ENCODE results near the gene CHRNA1. TPM values are rescaled to one million over a fixed set of nuclear protein-coding genes. Genes with fewer than 3 reads are reported as not detected.

Gene CHRNA1
- polyA plus RNA-seq, 1 donor, result 158 TPM

DNA sequence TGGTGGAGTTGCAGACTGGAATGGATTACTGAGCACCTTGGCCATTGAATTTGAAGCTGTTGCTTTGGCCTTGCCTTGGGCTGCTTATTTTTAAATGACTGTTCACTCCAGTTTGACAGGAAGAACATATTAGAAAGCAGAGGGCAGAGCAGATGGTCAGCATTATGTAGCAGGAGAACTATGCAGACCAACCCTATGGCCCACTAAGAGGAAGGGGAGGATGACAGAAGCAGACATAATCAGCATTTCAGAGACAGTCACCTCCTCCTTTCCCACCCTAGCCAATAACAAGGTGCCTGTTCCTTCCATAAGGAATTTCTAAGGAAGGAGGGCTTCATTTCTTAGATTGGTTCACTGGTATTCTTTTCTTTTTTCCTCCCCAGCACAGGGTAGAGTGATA, 2.4 kb downstream of the CHRNA1 start:
- DNase-seq (ENCODE audit: low read depth), result no peak

GRCh38 chr2:174760845-174761473, 3.3 kb downstream of the CHRNA1 start:
- DNase-seq (ENCODE audit: low read depth), result no peak

GRCh38 chr2:174759381-174760065, 4.7 kb downstream of the CHRNA1 start:
- no peak for DNase-seq (ENCODE audit: low read depth)

GRCh38 chr2:174756743-174757142, 7.5 kb downstream of the CHRNA1 start:
- no peak for DNase-seq (ENCODE audit: low read depth)

- no peak for DNase-seq (ENCODE audit: low read depth)
Measured at GRCh38 chr2:174753038-174753633, 11.1 kb downstream of the CHRNA1 start.

- no peak for DNase-seq (ENCODE audit: low read depth)
Measured at GRCh38 chr2:174752403-174753037, 11.8 kb downstream of the CHRNA1 start.

DNA sequence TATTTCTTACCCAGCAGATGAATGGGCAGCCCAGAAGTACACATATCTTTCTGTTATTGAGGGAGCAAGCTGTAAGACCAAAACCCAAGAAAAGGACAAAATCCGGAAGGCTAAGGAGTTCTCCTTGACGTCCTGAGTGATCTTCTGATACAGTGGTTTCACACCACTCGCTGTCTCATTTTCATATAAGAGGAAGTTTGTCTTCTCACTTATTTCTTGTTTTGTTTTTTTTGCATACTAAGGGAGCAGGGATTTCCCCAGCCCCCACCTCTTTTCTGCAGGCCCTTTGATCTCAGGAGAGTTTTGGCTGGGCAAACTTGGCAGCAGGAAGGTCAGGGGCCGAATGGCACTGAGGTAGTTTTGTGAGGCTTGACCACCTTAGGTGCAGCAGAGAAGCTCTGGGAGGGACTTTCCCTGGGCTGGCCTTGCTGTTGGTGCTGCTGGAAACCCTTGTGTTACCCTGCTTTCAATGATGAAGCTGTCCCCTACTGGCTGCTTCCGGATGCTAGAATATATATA, 13.3 kb downstream of the CHRNA1 start:
- no peak for DNase-seq (ENCODE audit: low read depth)

DNA sequence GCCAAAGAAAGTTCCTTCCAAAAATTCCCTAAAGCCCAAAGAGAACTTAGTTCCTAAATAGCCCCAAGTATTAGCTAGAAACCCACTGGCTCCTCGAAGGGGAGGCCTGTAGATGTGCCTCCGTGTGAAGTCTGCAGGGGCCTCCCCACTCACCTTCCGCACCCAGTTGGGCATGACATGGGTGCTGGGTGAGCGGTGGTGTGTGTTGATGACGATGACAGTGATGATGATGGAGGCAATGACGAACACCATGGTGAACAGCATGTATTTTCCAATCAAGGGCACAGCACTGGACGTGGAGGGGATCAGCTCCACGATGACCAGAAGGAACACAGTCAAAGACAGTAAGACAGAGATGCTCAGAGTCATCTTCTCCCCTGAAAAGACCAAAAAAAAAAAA, 14.5 kb downstream of the CHRNA1 start:
- DNase-seq (ENCODE audit: low read depth), result no peak

DNA sequence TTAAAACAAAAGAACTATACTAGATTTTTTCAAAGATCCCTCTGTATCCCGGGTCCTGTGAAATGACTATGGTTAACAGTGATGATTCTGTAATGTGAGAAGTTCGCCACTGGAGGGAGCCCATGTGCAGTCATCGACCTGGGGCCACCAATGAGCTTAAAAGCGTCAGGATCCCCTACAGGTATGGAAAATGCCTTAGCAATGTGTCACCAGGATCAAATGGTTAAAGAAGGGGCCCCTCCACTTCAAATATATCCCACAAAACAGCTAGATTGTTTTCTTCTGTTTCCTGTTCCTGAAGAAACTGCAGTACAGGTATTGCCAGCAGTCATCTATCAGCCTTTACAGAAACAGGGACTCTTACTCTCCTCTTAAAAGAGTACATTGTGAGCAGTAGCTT, 15.3 kb downstream of the CHRNA1 start:
- no peak for DNase-seq (ENCODE audit: low read depth)

GRCh38 chr2:174745142-174745541, 19.1 kb downstream of the CHRNA1 start:
- DNase-seq (ENCODE audit: low read depth), result no peak

- no peak for DNase-seq (ENCODE audit: low read depth)
Measured at GRCh38 chr2:174744111-174744510, 20.2 kb downstream of the CHRNA1 start.

GRCh38 chr2:174740721-174741120, 23.6 kb downstream of the CHRNA1 start:
- DNase-seq (ENCODE audit: low read depth), result no peak

DNA sequence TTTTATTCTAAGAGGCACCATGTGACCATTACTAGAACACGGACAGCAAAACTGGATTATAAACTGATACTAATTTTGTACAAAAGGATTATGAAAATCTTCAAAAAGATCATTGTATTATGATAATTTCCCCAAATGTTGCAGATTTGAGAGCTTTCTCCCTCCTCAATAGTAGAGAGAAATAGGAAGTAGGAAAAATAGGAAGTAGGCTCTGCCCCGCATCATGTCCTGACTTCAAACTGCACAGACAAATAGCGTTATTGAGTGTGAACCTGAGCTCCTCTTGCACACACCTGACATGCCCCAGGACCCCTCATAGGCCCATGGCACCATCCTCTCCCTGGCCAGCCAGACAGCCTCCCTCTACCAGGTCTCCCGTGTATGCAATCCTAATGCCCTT, 25.4 kb downstream of the CHRNA1 start:
- DNase-seq (ENCODE audit: low read depth), result no peak

DNA sequence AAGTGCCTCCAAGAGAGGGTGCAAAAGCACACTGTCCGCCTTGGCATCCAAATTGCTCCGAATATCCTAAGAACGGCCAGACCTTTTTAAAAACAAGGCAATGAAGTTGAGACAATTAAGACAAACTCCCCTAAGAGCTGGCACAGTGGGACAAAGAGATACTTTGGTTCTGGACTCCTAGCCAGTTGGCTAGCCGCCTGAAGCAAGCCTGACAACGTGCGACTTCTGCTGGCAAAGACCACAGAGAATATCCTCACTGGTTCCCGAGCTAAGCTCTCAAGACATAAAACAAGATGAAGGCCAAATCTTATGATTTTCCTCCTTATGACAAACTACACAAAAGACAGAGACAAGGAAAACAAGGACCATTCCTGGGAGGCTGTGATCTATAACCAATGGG, 32.7 kb downstream of the CHRNA1 start:
- DNase-seq (ENCODE audit: low read depth), result no peak

DNA sequence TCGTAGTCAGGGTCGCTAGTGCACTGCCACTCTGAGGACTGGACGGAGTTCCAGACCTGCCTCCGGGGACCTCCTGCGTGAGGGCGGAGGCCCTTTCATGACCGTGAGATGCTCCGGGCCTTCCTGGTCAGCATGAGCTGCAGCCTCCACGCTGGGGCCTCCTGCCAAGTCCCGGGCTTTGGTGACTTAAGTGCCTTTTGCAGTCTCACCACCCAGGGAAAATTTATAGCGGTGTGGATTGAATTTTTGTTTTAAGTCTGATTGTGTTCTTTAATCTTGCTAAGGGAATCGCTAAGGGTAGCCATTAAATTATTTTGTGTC, 33.6 kb downstream of the CHRNA1 start:
- DNase-seq (ENCODE audit: low read depth), result no peak

DNA sequence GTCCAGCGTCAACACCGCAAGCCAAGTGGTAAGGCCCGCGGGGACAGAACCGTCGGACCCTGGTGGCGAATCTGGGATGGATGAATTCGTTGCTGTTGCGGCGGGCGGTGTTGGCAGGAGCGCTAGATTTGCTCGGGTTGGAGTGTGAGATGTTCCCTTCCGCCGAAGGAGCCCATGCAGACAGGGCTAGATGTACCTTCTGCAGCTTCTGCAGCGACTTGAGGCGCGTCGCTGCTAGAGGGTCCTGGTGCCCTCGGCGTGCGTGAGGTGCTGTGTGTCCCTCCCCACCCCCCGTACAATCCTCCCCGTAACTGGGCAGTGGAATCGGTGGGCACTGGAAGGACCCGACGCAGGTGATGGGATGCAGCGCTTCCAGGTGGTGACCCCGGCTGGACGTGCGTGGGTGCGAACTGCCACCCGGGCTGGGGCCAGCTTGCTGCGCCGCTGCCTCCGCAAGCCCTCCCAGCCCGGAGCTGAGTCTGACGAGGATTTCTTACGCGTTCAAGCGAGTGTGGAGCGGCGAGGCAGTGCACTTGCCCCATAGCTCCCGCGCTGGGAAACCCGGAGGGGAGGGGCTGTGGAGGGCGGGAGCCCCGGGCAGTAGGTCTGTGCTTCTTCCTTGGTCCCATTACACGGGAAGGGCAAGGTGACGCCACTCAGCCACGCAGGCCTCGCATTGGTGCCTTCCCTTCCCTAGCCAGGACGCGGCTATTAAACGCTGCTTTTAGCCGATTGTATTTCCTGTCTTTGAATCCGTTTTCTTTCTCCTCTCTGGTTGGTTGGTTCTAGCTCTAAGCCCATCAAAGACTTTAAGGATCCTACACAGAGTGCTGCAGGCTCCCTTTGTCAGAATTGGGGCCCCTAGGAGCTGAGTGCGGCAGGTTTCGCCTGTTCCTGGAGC, 34.2 kb downstream of the CHRNA1 start:
- DNase-seq (ENCODE audit: low read depth), result no peak

GRCh38 chr2:174728096-174728495, 36.2 kb downstream of the CHRNA1 start:
- DNase-seq (ENCODE audit: low read depth), result no peak

GRCh38 chr2:174726212-174726611, 38.1 kb downstream of the CHRNA1 start:
- no peak for DNase-seq (ENCODE audit: low read depth)

DNA sequence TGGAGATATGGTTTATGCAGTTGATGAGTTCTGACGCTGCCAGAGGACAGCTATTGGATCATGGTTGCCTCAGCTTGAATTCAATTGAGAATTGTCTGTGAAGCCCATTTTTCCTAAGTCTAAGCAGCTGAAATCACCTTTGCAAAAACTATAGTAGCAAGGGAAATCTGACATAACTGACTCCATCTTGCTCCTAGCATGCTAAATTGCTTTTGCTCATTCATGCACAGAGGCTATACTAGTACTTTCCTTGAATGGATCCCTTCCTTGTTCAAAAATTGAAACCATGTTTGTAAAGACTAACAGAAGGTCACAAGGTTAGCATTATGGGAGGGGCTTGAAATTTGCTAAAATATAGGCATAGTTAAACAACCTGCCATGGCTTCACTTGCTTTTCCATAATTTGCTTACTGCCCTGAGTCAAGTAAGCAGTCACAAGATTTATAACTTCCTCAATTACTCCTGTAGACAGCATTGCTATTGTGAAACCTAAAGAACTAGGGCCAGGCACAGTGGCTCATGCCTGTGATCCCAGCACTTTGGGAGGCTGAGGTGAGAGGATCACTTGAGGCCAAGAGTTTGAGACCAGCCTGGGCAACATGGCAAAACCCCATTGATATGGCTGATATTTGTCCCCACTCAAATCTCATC, 41.2 kb downstream of the CHRNA1 start:
- DNase-seq (ENCODE audit: low read depth), result no peak

DNA sequence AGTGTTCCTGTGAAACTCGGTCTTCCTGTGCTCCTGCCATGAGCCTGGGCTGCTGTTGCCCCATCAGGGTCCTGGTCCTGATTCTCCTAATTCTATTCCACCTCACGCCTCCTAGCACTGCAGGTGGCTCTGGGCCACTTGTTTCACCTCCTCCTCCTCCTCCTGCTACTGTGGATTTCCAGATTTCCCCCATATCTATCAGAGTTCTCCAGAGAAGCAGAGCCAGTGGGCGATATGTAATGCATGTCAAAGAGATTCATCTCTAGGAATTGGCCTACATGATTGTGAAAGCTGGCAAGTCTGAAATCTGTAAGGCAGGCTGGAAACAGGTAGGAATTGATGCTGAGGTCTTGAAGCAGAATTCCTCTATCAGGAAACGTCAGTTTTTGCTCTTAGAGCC, 45.3 kb downstream of the CHRNA1 start:
- no peak for DNase-seq (ENCODE audit: low read depth)

GRCh38 chr2:174718591-174718990, 45.7 kb downstream of the CHRNA1 start:
- no peak for DNase-seq (ENCODE audit: low read depth)

Data from forelimb muscle (tissue), 1 donor.